Measurements from ENCODE around the gene VAMP5.
"Not testable (repeated sequence)": the region's sequence is repeated elsewhere in the genome, so short reads cannot be mapped to it uniquely, and the experiment has no call there.

VAMP5 gene

DNA sequence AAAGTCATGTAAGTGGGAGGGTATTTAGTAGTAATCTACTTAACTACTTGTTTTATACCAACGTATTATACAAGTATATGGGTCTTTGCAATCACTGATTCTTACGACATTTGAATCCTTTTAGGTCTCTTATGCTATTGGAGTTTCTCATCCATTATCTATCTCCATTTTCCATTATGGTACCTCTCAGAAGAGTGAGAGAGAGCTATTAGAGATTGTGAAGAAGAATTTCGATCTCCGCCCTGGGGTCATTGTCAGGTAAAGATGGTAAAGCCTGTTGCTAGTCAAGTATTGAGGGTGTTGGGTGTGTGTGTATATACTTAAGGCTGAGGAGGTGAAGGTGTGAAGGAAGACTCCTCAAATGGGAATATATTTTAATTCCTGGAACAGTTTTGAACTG lies 41.5 kb upstream of the VAMP5 start:
- H3K36me3 ChIP-seq (replicated peaks; ENCODE audit: insufficient read depth, low read length): peaks cover 30% of the 10 kb centered on the region

GRCh38 chr2:85544254-85544691 lies 40.0 kb upstream of the VAMP5 start:
- not testable (repeated sequence) for H3K9me2 ChIP-seq (replicated peaks; ENCODE audit: insufficient read depth, low read length); H3K27me3 ChIP-seq (replicated peaks; ENCODE audit: insufficient read depth, low read length); H3K9me3 ChIP-seq (replicated peaks; ENCODE audit: insufficient read depth, low read length); H3K4me2 ChIP-seq (ENCODE audit: low read depth, low read length); DNase-seq; H3K4me3 ChIP-seq (ENCODE audit: low read length); H2AFZ ChIP-seq (ENCODE audit: low read length); H3K9ac ChIP-seq (ENCODE audit: low read length); H3K27ac ChIP-seq (ENCODE audit: low read length)
- Histone ChIP-seq H4K20me1 (ENCODE audit: insufficient read depth, low read length) (peaks cover 39% of the 10 kb centered on the region), H3K36me3 (replicated peaks; ENCODE audit: insufficient read depth, low read length) (peaks cover 30% of the 10 kb centered on the region), H3F3A (ENCODE audit: insufficient read depth, low read length) (peaks cover 79% of the 10 kb centered on the region), H3K79me2 (ENCODE audit: low read length) (peaks cover 40% of the 10 kb centered on the region), H3K4me1 (ENCODE audit: low read length) (peaks cover 14% of the 10 kb centered on the region)

More for the DNA sequence above, 41.5 kb upstream of the VAMP5 start:
- Histone ChIP-seq H3K27me3 (replicated peaks; ENCODE audit: insufficient read depth, low read length) (no peaks in the 10 kb centered on the region), H2AFZ (ENCODE audit: low read length) (no peak overlapping the region), H3K79me2 (ENCODE audit: low read length) (peaks cover 50% of the 10 kb centered on the region), H3K27ac (ENCODE audit: low read length) (no peak overlapping the region), H3K9ac (ENCODE audit: low read length) (no peak overlapping the region), H3K9me3 (replicated peaks; ENCODE audit: insufficient read depth, low read length) (no peaks in the 10 kb centered on the region), H3K4me2 (ENCODE audit: low read depth, low read length) (no peak overlapping the region), H3K4me3 (ENCODE audit: low read length) (no peak overlapping the region), H3K4me1 (ENCODE audit: low read length) (peaks cover 14% of the 10 kb centered on the region), H3K9me2 (replicated peaks; ENCODE audit: insufficient read depth, low read length) (no peaks in the 10 kb centered on the region), H3F3A (ENCODE audit: insufficient read depth, low read length) (peaks cover 72% of the 10 kb centered on the region), H4K20me1 (ENCODE audit: insufficient read depth, low read length) (peaks cover 39% of the 10 kb centered on the region)
- no peak for DNase-seq
- TF ChIP-seq EZH2 (optimal IDR thresholded peaks at IDR 0.05; ENCODE audit: low read depth, low read length): no peak
- TF ChIP-seq EZH2phosphoT487 (IDR thresholded peaks at IDR 0.05; ENCODE audit: low read length): no peak
- TF ChIP-seq CTCF (IDR thresholded peaks at IDR 0.05; ENCODE audit: low read length): no peak

DNA sequence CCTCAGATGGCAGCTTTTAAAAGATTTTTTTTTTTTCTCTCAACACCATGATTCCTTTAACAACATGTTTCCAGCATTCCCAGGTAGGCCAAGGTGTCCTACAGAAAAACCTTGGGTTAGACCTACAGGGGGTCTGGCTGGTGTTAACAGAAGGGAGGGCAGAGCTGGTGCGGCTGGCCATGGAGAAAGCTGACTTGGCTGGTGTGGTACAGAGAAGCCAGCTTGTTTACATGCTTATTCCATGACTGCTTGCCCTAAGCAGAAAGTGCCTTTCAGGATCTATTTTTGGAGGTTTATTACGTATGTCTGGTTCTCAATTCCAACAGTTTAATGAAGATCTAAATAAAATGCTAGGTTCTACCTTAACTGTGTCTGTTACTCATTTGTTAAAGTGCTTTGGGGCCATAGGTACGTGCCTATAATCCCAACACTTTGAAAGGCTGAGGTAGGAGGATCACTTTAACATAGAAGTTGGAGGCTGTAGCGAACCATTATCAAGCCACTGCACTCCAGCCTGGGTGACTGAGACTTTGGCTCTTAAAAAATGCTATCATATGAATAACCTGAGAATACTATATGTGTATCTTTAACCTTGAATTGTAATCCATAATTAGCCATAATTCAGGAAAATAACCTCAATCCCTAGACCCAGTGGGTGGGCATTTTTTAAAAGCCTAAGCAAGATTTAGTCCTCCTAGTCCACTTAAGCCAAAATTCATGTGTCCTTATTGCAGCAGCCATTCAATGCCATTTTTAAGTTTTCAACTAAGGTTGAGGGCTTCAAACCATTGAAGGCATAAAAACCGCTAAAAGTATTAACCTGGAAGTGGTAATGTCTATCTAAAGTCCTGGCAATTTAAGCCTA lies 39.1 kb upstream of the VAMP5 start:
- Histone ChIP-seq H3K36me3 (replicated peaks; ENCODE audit: insufficient read depth, low read length) (peaks cover 30% of the 10 kb centered on the region), H4K20me1 (ENCODE audit: insufficient read depth, low read length) (peaks cover 34% of the 10 kb centered on the region)
- H3K27ac ChIP-seq (ENCODE audit: low read length): not testable (repeated sequence)

GRCh38 chr2:85545780-85546240 lies 38.4 kb upstream of the VAMP5 start:
- no peak overlapping the region for H2AFZ ChIP-seq (ENCODE audit: low read length)
- peaks cover 66% of the 10 kb centered on the region for H3F3A ChIP-seq (ENCODE audit: insufficient read depth, low read length)
- H4K20me1 ChIP-seq (ENCODE audit: insufficient read depth, low read length): peaks cover 28% of the 10 kb centered on the region
- H3K79me2 ChIP-seq (ENCODE audit: low read length): peaks cover 25% of the 10 kb centered on the region
- no peak for DNase-seq
- H3K9me3 ChIP-seq (replicated peaks; ENCODE audit: insufficient read depth, low read length): no peaks in the 10 kb centered on the region
- H3K9ac ChIP-seq (ENCODE audit: low read length): no peak overlapping the region
- no peaks in the 10 kb centered on the region for H3K9me2 ChIP-seq (replicated peaks; ENCODE audit: insufficient read depth, low read length)
- peaks cover 24% of the 10 kb centered on the region for H3K36me3 ChIP-seq (replicated peaks; ENCODE audit: insufficient read depth, low read length)
- no peaks in the 10 kb centered on the region for H3K27me3 ChIP-seq (replicated peaks; ENCODE audit: insufficient read depth, low read length)
- H3K27ac ChIP-seq (ENCODE audit: low read length): no peak overlapping the region
- no peak for TF ChIP-seq EZH2 (optimal IDR thresholded peaks at IDR 0.05; ENCODE audit: low read depth, low read length)
- TF ChIP-seq CTCF (IDR thresholded peaks at IDR 0.05; ENCODE audit: low read length): no peak
- TF ChIP-seq EZH2phosphoT487 (IDR thresholded peaks at IDR 0.05; ENCODE audit: low read length): no peak
- H3K4me3 ChIP-seq (ENCODE audit: low read length): no peak overlapping the region
- peaks cover 13% of the 10 kb centered on the region for H3K4me1 ChIP-seq (ENCODE audit: low read length)
- no peak overlapping the region for H3K4me2 ChIP-seq (ENCODE audit: low read depth, low read length)

More for the DNA sequence above, 39.1 kb upstream of the VAMP5 start:
- not testable (repeated sequence) for H3K9me2 ChIP-seq (replicated peaks; ENCODE audit: insufficient read depth, low read length); H3K9me3 ChIP-seq (replicated peaks; ENCODE audit: insufficient read depth, low read length); DNase-seq; H2AFZ ChIP-seq (ENCODE audit: low read length); H3K9ac ChIP-seq (ENCODE audit: low read length); H3K4me3 ChIP-seq (ENCODE audit: low read length); H3K27me3 ChIP-seq (replicated peaks; ENCODE audit: insufficient read depth, low read length); H3K4me2 ChIP-seq (ENCODE audit: low read depth, low read length)
- H3K4me1 ChIP-seq (ENCODE audit: low read length): peaks cover 14% of the 10 kb centered on the region
- H3F3A ChIP-seq (ENCODE audit: insufficient read depth, low read length): peaks cover 72% of the 10 kb centered on the region
- peaks cover 32% of the 10 kb centered on the region for H3K79me2 ChIP-seq (ENCODE audit: low read length)

All from MM.1S (cell line).